GM12874 (cell line): ENCODE data around the gene FOXP1.

Experiments used
- CTCF ChIP-seq: IDR thresholded peaks from 2 replicates; pipeline ENCODE4 v1.5.1; 2011; ENCODE audit warnings: low read depth, mild to moderate bottlenecking, control low read depth, low read length, moderate library complexity; ENCODE audit not compliant: insufficient read depth

The FOXP1 gene

DNA sequence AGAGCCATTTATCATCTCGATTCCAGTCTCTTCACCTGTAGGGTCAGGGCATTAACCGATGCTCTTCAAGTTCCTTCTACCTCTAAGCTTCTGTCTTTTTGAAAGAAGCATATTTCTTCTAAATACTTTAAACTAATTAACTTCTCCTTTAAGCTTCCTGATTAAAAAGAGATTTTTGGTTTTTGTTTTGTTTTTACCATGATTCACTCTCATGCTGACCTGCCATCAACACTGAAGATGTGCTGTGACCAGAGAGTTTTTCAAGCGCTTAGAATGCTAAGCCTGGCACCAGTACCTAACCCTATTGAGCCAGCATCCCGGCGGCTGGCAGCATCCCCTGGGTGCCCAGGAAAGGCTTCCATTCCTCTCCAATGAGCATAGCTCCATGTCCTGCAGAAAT lies 89.3 kb downstream of the FOXP1 start:
- TF ChIP-seq CTCF: no peak

GRCh38 chr3:71492974-71493771 lies 90.4 kb downstream of the FOXP1 start:
- no peak for TF ChIP-seq CTCF

- no peak for TF ChIP-seq CTCF
These were observed 91.0 kb downstream of the FOXP1 start for GRCh38 chr3:71492566-71492965.

DNA sequence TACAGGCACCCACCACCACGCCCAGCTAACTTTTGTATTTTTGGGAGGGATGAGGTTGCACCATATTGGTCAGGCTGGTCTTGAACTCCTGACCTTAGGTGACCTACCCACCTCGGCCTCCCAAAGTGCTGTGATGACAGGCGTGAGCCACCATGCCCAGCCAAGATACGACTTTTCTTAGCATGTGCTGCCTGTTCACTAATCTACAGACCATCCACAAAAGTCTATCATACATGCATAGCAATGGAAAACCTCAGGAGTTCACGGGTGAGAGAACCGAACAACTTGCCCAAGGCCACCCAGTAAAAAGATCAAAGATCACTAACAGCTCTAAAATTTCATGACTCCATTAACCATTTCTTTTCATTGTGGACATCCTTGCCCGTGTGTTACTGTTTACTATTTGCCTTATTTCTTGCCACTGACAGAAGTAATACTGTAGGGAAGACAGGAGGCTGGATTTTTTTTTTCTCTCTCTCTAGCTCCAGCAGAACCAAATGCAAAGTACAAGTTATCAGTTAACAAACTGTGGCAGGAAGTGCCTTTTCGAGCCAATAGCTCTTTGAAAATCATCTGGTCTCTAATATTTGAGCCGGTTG lies 92.3 kb downstream of the FOXP1 start:
- TF ChIP-seq CTCF: no peak

DNA sequence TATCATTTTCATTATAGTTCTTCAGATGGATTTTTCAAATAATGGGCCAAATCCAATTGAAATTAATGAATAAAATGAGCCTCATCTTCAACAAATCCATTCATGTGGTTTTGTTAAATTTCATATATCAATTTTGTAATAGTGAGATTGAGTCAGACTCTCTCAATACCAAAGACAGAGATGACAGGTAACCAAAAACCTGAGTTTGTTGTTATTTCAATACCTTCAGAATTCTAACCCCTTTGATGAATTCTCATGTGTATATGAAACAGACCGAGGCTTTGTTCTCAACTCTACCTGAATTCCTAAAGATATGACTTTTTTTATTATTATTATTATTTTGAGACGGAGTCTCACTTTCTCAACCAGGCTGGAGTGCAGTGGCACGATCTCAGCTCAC lies 92.8 kb downstream of the FOXP1 start:
- TF ChIP-seq CTCF: no peak

DNA sequence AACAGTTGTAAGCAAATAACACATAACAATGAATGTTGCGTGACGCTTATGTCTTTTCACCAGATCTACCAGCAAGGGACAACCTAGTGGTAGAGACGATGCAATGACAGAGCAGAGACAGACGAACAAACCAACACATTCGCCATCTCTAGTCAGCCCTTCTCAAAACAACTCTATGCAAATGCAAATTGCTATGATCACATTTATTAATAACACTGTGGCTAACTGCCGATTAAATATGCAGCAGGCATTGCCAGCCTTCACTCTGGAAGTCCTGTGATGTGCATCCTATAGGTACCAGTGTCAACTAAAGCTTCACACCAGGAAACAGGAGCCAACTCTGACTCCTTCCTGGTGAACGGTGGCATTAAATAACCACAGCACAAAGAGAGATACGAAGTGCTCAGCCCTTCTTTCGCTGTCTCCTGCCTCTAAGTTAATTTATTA lies 94.2 kb downstream of the FOXP1 start:
- no peak for TF ChIP-seq CTCF

GRCh38 chr3:71488882-71489281 lies 94.6 kb downstream of the FOXP1 start:
- no peak for TF ChIP-seq CTCF
